ENCODE measurements around the gene C14orf39.

The C14orf39 gene, protein sequence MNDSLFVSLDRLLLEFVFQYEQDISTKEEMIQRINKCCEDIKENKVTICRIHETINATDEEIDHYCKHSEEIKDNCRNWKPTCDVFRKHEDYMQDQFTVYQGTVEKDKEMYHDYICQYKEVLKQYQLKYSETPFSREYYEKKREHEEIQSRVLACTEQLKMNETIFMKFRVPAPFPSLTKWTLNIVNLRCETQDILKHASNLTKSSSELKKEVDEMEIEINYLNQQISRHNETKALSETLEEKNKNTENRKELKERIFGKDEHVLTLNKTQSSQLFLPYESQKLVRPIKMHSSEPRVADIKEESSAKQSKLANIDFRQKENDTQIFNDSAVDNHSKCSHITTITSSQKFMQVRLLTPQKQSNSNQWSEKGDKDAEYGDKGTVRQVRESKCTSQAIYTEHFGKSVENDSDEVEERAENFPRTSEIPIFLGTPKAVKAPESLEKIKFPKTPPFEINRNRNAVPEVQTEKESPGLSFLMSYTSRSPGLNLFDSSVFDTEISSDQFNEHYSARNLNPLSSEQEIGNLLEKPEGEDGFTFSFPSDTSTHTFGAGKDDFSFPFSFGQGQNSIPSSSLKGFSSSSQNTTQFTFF

GRCh38 chr14:60485598-60486251 lies at the start of gene C14orf39:
Gene C14orf39, minus strand, starts transcription at chr14:60486063. Its CDS starts 985 bp downstream, at chr14:60485078.
- DNase-seq = no peak

- DNase-seq = no peak
Measured at GRCh38 chr14:60532442-60532841, 46.6 kb upstream of the C14orf39 start.

- no peak for DNase-seq
Measured at GRCh38 chr14:60515511-60516289, 29.8 kb upstream of the C14orf39 start.

DNA sequence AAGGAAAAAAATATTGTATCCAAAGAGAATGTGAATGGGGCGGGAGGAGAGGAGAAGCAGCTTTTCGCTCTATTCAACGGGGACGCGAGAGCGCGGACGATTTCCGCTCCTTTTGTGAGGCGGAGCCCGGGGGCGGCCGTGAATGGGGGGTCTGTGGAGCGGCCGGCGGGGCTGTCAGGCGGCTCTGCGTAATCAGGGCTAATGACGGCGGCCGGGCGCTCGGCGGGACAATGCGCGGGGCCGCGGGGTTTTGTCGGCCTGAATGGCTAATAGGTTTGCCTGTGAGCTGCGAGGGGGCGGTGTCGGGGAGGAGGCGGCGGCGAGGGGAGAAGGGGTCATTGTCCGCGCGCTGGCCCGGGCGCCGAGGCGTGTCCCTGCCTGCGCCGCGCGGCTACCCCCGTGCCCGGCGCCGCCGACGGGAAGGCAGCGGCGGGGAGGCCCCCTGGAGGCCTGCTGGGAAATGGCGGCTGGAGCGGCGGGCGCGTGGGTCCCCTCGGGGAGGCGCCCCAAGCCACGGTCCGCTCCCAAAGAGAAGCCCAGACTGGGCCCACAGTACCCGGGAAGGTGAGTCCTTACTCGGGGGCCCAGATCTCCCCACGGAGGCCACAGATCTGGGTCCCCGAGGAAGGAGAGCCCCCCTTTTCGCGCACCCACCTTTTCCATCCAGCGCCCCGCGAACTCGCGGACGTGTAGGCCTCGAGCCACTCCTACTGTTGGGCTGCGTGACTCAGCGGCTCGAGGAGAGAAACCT lies 29.1 kb upstream of the C14orf39 start:
- DNase-seq = no peak

DNA sequence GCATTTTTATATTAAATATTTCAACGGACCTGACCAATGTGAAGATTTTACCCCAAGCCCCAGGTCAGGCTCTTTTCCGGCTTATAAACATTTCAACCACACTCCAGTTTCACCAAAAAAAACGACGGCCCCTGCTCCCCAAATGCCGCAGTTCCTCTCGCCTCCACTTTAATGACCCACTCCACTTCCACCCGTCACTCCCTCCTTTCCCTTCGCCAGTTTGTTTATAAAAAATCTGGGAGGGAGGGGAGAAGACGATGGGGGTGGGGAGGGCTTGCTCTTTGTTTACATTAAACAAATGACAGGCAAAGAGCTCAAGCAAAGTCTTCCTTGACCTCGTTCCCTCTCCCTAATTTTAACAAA lies 28.5 kb upstream of the C14orf39 start:
- DNase-seq = no peak

DNA sequence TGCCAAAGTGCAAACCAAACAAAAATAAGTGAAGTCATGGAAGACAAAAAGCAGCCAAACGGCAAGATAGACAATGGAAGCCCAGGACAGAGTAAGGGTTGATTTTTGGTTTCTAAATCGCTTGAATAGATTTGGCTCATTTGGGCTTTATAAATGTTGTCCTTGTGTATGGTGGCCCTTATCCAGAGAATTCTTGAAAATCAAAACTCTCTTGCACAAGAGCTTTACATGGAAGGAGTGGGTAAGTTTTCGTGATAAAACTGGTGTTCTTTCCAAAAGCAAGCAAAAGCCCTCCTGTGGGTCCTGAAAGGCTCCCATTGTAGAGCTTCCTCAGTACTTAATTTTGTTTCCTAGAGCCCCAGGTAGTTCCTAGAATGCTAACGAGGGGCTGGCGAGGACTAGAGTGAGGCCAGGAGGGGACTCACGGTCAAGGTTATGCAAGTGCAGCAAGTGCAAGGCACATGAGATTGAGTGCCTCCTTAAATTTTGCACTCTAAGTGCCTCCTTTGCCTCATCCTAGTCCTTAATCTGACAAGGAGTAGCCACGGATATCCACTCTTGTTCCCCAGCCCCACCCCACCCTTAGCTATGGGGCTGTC lies 27.2 kb upstream of the C14orf39 start:
- no peak for DNase-seq

DNA sequence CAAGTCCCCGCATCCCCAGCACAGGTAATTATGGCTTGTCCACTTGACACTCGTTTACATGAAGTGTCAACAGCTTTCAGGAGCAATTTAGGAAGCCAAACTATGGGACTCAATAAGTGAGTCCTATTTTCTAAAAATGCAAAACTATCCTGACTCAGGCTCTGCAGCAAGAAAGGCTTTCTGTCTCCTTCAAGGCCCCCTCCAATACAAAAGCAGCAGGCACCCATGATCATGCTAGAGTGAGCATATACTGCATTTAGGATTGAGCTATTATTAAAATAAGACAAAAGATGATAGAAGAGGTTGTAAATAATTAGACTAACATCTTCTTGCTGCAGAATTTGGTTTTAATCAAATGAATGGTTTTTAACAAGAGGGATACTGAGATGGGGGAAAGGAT lies 26.3 kb upstream of the C14orf39 start:
- DNase-seq = no peak

GRCh38 chr14:60510951-60511599 lies 25.2 kb upstream of the C14orf39 start:
- no peak for DNase-seq

GRCh38 chr14:60510254-60510950 lies 24.5 kb upstream of the C14orf39 start:
- no peak for DNase-seq

- no peak for DNase-seq
Measured at GRCh38 chr14:60509438-60510253, 23.8 kb upstream of the C14orf39 start.

GRCh38 chr14:60508707-60509437 lies 23.0 kb upstream of the C14orf39 start, which contains the start of gene SIX6:
Gene SIX6, plus strand, starts transcription at chr14:60509146. Its CDS starts 253 bp downstream, at chr14:60509399.
- DNase-seq = no peak

- DNase-seq = no peak
Measured at GRCh38 chr14:60508363-60508706, 22.5 kb upstream of the C14orf39 start.

DNA sequence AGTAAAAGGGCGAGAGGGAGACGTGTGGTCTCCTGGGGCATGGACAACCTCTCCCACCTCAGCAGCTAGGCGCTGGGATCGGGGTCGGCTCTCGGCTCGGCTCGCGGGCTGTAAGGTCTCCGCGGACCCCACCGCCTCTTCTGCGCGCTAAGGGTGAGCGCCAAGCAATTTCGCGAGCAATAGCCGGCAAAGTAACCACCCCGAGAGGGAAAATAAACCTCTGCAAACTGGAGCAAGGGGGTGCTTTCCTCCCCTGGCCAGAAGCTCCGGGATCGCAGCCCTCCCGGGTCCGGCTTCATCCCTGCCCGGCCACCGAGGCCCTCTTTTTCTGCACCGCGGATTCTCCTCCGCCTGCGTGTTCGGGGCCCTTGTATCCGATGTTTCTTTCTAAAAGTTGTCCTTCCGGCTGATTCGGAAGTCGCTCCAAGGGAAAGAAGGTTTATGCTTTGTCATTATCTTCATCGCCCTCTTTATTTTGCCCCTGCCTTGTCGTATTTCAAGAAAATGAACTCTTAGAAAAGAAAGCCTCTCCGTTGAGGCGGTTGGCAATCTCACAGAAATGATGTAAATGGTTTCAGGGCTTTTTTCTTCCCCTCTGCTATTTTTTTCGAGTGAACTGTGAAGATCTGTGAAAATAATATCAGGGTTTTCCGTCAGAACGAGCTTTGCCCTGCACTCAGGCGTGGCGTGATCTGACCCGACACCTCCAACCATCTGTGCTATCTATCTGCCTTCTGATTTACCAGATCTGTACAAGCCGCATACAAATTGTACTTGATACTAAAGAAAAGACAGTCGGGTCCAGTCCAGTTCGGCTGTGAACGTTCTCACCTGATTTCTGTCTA lies 21.3 kb upstream of the C14orf39 start:
- DNase-seq = no peak

DNA sequence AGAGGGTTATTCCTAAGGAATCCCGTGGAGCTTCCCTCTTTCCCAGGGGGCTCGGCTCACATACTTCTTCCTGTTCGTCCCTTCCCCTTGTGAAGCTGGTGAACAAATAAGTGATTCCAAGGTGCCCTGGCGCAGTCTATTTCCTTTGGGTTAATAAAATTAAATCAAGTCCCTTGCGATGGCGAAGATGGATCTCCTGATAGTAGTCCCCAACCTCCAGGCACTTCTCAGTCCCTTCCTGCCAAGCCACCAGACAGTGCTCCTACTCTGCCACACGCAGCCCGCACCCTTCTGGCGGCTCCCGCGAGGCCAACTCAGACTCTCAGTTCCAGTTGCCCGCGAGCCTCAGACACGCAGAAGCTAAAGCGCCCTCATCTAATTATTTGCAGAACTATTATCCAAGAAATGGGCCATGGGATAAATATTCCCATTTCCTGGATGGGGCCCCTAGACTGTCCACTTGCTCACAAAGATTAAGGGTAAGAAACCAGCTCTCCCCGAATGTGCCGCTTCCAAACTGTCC lies 20.7 kb upstream of the C14orf39 start:
- no peak for DNase-seq

GRCh38 chr14:60506010-60506409 lies 20.1 kb upstream of the C14orf39 start:
- DNase-seq = no peak

GRCh38 chr14:60505448-60505847 lies 19.6 kb upstream of the C14orf39 start:
- no peak for DNase-seq

DNA sequence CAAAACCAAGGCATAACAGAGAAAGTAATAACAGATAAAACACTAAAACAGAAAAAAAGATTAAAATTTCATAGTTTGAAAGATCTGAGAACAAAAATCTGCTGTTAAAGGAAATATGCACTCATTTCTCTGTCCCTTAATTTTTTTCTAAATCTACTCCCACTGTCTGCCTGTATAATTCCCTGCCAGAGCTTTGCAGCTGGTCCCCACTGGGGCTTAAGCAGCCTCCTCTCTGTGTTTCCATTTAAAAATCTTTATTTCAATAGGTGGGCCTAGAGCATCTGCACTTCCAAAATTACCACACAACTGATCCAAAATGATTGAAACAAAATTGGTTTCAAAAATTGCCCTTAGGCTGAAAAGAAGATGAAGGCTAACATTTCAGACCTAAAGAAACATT lies 16.7 kb upstream of the C14orf39 start:
- no peak for DNase-seq

GRCh38 chr14:60495946-60496345 lies 10.1 kb upstream of the C14orf39 start:
- DNase-seq = no peak
